ENCODE measurements around the gene GDF3. TPM values are rescaled to one million over a fixed set of nuclear protein-coding genes. Genes with fewer than 3 reads are reported as not detected.
A peak's percentile ranks its signal among the peaks of the same experiment; 100 is the strongest.
"Not testable (repeated sequence)": the region's sequence is repeated elsewhere in the genome, so short reads cannot be mapped to it uniquely, and the experiment has no call there.

GDF3 gene
- not detected for total RNA-seq
- long read RNA-seq, donor 1 = 0 reads
- long read RNA-seq, donor 2 = 0 reads

GRCh38 chr12:7695566-7696197 lies at the start of gene GDF3:
GDF3 (minus strand) TSS chr12:7695775; CDS start chr12:7695728, 47 bp downstream.
- no peak within 1 kb of the TSS for H3K4me3 ChIP-seq
- DNase-seq (peak in 1 of 3 donors; percentile 16), ATAC-seq (no peak)
- TF ChIP-seq CTCF (IDR thresholded peaks at IDR 0.05) = no peak
- intact Hi-C loops (cut with DNase I, micrococcal nuclease) = no loop called here
- no peaks in the 10 kb centered on the region for H3K9me3 ChIP-seq
- H3K4me1 ChIP-seq (ENCODE audit: low read depth) = no peaks in the 10 kb centered on the region
- H3K36me3 ChIP-seq (ENCODE audit: low read depth) = no peaks in the 10 kb centered on the region

GRCh38 chr12:7732993-7733392 lies 37.4 kb upstream of the GDF3 start:
- ATAC-seq = no peak
- no peak overlapping the region for H3K4me3 ChIP-seq
- no peaks in the 10 kb centered on the region for H3K9me3 ChIP-seq
- no peak for TF ChIP-seq CTCF (IDR thresholded peaks at IDR 0.05)
- H3K36me3 ChIP-seq (ENCODE audit: low read depth) = no peaks in the 10 kb centered on the region
- intact Hi-C loops (cut with DNase I, micrococcal nuclease) = no loop called here
- DNase-seq = no peak
- no peaks in the 10 kb centered on the region for H3K4me1 ChIP-seq (ENCODE audit: low read depth)

- TF ChIP-seq CTCF (IDR thresholded peaks at IDR 0.05) = no peak
- no peaks in the 10 kb centered on the region for H3K36me3 ChIP-seq (ENCODE audit: low read depth)
- DNase-seq (no peak), ATAC-seq (no peak)
- no peaks in the 10 kb centered on the region for H3K9me3 ChIP-seq
- no peak overlapping the region for H3K4me3 ChIP-seq
- no peaks in the 10 kb centered on the region for H3K4me1 ChIP-seq (ENCODE audit: low read depth)
- intact Hi-C loops (cut with DNase I, micrococcal nuclease) = no loop called here
Measured at GRCh38 chr12:7731486-7731885, 35.9 kb upstream of the GDF3 start.

- ATAC-seq; H3K36me3 ChIP-seq (ENCODE audit: low read depth); H3K4me1 ChIP-seq (ENCODE audit: low read depth); DNase-seq; H3K4me3 ChIP-seq; H3K9me3 ChIP-seq; intact Hi-C loops (cut with DNase I, micrococcal nuclease): not testable (repeated sequence)
Measured at GRCh38 chr12:7730984-7731383, 35.4 kb upstream of the GDF3 start.

DNA sequence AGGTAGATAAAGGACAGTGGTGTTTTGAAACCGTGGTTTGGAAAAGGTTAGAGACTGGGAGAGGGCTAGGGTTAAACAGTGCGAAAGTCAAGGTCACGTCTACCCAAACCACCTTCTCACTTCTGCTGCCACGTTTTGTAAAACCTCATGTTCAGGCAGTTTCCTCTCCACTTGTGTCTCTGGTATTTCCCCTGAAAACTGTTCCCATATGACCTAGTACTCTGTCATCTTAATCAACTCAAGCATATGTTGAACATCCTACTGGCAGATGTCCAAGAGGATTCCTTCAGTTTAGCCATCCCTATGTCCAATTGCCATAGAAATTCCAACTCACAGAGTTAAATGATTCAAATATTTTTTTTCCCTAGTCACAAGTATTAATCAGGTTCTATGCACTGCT lies 34.2 kb upstream of the GDF3 start:
- H3K4me3 ChIP-seq = no peak overlapping the region
- intact Hi-C loops (cut with DNase I, micrococcal nuclease) = no loop called here
- H3K36me3 ChIP-seq (ENCODE audit: low read depth) = no peaks in the 10 kb centered on the region
- H3K4me1 ChIP-seq (ENCODE audit: low read depth) = no peaks in the 10 kb centered on the region
- ATAC-seq (no peak), DNase-seq (no peak)
- TF ChIP-seq CTCF (IDR thresholded peaks at IDR 0.05) = no peak
- H3K9me3 ChIP-seq = no peaks in the 10 kb centered on the region

GRCh38 chr12:7723926-7724325 lies 28.4 kb upstream of the GDF3 start:
- intact Hi-C loops (cut with DNase I, micrococcal nuclease) = no loop called here
- ATAC-seq = no peak
- Histone ChIP-seq H3K4me1 (ENCODE audit: low read depth) (no peaks in the 10 kb centered on the region), H3K9me3 (no peaks in the 10 kb centered on the region), H3K4me3 (no peak overlapping the region), H3K36me3 (ENCODE audit: low read depth) (no peaks in the 10 kb centered on the region)
- no peak for TF ChIP-seq CTCF (IDR thresholded peaks at IDR 0.05)
- no peak for DNase-seq
